NCI-H1694 treated with DMSO at 0.1 percent for 48 hours (cell line): ENCODE results near the gene TMC2.

Experiments used
- DNase-seq: peaks from one replicate; lab custom pipeline; 2025; lab: John Stamatoyannopoulos, UW

TMC2 gene

DNA sequence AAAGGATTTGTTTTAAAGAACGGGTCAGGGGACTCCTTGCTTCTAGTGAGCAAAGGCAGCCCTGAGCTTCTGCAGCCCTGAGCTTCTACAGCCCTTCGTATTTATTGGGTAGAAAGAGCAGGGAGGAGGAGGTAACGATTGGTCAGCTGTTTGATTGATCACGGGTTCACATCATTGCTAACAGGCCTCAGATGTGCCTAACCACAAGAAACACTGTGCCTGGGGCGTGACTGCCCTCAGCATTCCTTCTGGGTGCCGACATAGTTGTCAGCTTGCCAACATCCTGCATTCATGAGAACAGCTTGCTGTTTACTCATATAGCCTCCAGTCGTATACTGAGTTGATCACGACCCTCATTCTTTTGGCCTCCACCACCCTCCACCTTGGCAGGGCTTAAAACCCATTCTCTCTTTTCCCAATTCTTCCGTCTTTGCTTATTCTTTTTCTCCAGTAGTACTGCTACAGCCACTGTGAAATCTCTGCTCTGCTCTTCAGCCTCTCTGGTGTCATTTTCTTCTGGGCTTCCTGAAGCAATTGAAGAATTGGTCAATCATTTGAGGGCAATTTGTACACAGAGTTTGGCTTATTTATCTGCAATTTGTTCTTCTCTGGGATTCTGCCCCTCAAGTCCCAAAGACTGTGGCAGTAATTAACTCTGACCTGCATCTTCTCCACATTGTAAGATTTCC lies 90.6 kb downstream of the TMC2 start:
- no peak for DNase-seq

DNA sequence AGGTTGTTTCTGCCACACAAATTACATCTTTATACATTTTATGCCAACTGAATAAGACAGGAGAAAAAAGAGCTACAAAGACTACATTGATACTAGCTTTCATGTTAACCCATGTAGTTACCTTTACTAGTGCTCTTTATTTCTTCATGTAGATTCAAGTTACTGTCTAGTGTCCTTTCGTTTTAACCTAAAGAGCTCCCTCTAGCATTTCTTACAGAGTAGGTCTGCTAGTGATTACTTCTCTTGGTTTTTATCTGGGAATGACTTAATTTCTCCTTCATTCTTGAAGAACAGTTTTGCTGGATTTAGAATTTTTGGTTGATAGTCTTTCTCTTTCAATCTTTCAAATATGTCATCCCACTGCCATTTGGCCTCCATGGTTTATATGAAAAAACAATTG lies 94.9 kb downstream of the TMC2 start:
- DNase-seq: no peak

DNA sequence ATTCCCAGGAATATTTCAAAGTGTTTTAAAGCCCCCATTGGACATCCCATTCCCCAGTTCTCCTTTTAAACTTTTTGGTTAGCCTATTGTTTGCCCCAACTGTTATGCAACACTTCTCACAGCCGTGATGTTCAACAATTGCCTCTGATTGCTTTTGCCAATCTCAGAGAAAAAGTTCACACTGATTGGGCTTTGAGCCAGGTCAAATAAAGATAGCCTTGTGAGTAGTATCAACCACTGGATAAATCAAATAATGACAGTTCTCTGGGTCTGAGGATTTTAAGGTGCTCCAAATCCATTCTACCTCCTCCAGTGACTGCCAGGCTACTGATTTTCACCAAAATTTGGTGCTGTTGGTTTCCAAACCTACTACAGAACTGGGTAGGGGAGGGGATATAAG lies 97.0 kb downstream of the TMC2 start:
- no peak for DNase-seq

DNA sequence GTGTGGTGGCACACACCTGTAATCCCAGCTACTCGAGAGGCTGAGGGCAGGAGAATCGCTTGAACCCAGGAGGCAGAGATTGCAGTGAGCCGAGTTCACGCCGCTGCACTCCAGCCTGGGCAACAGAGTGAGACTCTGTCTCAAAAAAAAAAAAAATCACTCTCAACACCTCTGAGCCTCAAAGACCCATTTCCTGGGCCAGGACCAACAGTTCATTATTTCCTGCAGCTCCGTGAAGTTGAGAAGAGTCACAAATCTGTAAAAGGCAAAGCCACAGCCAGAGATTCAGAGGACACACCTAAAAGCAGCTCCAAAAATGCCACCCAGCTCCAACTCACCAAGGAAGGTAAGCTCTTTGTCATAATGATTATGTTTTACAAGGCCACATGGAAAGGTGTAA lies 100.9 kb downstream of the TMC2 start:
- no peak for DNase-seq

DNA sequence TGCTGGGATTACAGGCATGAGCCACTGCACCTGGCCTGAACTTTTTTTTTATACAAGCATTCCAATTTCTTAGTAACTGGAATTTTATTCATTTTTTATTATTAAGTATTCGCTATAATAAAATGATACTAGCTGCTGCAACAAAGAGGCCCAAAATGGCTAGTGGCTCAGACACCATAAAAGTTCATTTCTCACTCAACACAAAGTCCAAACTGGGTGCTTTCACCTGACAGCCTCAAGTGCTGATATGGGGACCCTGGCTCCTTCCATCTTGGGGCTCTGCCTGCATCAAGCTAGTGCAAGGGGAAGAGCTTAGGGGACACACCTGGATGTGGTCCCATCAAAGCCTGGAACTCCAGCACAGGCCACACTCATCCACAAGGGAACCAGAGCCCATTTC lies 103.9 kb downstream of the TMC2 start:
- no peak for DNase-seq

DNA sequence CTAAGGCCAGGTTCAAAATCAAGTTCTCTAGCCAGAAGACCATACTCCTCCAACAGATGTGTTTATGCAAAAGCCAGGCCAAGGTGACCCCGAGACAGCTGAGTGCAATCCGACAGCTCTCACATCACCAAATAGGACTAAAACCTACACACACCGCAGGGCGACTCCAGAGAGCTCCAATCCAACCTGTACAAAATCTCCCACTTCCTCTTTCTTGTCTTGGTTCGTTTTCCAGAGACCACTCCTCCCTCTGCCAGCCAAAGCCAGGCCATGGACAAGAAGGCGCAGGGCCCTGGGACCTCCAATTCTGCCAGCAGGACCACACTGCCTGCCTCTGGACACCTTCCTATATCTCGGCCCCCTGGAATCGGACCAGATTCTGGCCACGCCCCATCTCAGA lies 104.5 kb downstream of the TMC2 start:
- DNase-seq: no peak

DNA sequence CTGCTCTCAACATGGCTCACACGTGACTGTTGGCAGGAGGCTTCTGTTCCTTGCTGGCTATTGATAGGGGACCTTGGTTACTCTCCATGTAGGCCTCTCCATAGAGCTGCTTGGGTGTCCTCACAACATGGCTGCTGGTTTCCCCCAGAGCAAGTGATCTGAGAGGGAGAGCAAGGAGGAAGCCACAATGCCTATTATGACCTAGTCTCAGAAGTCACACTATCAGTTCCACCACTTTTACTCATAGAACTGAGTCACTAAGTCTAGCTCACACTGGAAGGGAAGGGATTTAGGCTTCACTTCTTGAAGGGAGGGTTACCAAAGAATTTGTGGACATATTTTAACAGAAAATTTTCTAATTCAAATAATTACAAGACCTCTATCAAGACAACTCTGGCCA lies 107.3 kb downstream of the TMC2 start:
- no peak for DNase-seq

DNA sequence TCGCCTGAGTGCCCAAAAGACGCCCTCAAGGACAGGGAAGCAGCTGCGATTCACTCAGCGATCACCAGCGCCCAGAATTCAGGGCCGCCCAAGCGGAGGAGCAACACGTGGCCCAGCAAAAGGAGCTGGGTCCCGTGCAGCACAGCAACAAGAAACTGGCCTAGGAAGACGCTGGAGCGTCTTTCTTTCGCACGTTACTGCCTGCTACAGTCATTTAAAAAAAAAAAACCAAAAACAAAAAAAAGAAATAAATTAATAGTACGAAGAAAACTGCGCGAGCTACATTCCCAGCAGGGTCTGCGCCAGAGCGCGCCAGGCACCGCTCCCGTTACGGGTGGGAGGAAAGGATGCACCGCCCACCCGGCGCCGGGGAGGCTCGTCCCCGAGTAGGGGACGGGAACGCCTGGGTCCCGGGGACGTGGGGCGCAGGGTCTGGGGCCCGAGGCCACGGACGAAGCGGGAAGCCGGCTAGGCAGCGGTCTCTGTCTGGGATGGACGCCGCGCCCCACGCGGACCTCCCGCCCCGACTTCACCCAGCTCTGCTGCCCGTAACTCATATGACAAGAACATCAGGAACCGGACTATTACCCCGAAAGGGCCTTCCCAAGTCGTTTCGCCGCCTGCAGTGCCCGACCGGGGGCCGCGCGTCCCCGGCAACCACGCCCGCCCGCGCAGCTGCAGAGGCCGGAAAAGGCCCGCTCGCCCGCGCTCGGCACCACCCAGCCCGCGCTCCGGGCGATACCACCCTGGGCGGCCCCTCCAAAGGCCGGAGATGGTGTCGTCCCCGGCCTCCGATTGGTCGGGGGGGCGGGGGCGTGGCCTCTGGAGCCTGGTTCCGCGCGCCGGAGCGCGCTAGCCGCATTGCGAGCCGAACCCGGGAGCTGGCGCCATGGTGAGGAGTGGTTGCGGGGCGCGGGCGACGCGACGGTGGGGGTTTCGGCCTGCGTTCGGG lies 115.7 kb downstream of the TMC2 start, which contains the start of gene NOP56:
TSS of gene NOP56 (plus strand) at position 861 of the 952 bp plus-strand sequence. CDS start at position 890, 29 bp downstream.
- DNase-seq: peak; percentile 84

DNA sequence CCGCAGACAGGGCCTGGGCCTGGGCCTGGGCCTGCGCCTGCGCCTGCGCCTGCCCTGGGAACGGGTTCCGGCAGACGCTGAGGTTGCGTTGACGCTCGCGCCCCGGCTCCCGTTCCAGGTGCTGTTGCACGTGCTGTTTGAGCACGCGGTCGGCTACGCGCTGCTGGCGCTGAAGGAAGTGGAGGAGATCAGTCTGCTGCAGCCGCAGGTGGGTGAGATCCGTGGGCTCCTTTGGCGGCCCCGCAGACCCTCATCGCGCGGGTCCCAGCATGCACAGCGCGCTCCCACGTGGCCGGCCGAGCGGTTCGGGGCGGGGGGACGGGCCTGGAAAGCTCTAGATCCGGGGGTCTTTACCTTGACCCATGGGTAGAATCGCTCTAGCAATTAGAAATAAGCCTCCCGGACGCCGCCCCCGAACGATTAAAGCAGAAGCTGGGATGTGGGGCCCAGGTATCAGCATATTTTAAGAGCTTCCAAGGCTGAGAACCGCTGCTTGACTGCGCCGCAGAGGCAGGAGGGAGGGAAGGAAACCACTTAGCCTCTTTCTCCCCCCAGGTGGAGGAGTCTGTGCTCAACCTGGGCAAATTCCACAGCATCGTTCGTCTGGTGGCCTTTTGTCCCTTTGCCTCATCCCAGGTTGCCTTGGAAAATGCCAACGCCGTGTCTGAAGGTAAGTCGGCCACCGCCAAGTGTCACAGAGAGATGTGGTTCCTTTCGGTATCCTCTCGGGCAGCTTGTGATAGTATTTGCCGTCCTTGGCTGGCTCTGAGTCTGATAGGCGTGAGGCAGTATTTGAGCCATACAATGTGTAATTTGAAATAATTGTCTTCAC lies 116.6 kb downstream of the TMC2 start:
- DNase-seq: no peak

DNA sequence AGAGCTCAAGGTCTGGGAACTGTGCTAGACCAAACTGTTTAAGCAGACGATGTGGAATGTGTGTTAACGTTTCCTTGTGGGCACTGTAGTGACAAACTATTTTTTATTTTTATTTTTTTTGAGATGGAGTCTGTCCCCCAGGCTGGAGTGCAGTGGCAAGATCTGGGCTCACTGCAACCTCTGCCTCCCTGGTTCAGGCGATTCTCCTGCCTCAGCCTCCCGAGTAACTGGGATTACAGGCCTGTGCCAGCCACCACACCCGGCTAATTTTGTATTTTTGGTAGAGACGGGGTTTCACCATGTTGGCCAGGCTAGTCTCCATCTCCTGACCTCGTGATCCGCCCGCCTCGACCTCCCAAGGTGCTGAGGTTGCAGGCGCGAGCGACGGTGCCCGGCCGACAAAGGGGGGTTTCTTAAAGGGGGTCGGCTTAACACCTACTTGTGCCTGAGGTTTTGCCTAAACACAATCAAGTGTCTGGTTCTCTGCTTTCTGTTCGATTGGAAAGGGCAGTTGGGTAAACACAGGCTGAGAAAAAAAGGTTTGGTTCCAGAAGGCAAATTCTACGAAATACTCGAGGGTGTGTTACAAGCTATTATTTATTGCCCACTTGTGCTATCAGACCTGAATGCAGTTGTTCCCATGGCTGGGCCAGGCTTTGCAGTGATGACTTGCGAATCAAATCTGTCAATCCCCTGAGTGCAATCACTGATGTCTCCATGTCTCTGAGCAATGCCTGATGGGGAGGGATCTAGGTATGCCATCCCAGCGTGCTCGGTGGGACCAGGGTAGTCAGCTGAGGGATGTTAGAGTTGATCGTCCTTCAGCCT lies 117.4 kb downstream of the TMC2 start:
- no peak for DNase-seq

DNA sequence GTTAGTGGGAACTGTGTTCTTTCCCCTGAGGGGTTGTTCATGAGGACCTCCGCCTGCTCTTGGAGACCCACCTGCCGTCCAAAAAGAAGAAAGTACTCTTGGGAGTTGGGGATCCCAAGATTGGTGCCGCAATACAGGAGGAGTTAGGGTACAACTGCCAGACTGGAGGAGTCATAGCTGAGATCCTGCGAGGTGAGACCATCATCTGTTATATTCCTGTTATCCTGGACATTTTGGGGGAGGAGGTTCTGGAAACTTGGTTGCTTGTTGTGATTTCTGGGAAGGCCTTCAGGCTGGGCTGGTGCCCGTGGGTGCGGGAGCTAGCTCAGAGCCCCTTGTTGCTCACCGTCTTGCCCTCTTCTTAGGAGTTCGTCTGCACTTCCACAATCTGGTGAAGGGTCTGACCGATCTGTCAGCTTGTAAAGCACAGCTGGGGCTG lies 118.0 kb downstream of the TMC2 start:
- DNase-seq: no peak

DNA sequence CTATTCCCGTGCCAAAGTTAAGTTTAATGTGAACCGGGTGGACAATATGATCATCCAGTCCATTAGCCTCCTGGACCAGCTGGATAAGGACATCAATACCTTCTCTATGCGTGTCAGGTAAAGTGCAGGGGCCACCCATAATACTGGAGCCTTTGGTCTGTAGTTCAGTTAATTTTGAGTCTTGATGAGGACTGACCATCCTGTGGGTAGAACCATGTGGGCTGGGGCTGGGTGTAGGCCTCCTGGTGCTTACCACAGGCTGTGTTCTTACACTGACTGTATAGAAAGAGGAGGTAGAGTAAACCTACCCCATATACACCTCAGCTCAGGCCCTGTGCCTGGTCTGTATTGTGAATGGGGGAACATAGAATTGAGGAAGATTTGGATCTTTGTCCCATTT lies 118.5 kb downstream of the TMC2 start:
- DNase-seq: no peak

DNA sequence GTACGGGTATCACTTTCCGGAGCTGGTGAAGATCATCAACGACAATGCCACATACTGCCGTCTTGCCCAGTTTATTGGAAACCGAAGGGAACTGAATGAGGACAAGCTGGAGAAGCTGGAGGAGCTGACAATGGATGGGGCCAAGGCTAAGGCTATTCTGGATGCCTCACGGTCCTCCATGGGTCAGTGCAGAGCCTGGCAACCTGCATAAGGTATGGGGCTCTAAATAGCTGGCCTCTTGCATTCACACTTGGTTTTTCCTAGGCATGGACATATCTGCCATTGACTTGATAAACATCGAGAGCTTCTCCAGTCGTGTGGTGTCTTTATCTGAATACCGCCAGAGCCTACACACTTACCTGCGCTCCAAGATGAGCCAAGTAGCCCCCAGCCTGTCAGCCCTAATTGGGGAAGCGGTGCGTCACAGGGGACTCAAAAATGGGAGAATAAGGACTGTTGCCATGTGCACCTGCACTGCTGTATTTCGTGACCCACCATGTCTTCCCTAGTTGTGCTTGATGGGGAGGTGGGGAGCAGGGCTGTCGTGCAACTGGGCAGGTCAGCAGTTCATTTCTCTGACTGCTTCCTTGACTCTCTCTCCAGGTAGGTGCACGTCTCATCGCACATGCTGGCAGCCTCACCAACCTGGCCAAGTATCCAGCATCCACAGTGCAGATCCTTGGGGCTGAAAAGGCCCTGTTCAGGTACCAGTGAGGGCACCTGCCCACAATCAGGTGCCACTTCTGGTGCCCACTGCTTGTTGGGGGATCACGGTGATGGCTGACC lies 119.2 kb downstream of the TMC2 start:
- DNase-seq: no peak

DNA sequence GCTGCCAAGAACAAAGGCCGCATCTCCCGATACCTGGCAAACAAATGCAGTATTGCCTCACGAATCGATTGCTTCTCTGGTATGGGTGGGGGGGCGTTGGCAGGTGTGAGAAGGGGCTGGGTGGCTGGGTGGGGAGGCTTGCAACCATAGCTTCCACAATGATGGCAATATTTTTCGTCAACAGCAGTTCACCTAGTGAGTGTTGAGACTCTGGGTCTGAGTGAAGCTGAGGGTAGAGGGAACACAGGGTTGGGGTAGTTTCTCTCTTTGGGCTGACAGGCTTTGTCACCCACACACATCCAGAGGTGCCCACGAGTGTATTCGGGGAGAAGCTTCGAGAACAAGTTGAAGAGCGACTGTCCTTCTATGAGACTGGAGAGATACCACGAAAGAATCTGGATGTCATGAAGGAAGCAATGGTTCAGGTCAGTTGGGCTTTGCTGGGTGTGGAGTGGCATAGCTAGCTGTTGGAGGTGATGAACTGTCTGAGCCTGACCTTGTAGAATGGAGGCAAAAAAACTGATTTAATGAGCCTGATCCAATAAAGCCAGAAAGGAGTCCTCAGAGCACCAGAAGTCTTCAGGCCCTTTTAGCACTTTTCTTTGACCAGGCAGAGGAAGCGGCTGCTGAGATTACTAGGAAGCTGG lies 120.2 kb downstream of the TMC2 start:
- no peak for DNase-seq

DNA sequence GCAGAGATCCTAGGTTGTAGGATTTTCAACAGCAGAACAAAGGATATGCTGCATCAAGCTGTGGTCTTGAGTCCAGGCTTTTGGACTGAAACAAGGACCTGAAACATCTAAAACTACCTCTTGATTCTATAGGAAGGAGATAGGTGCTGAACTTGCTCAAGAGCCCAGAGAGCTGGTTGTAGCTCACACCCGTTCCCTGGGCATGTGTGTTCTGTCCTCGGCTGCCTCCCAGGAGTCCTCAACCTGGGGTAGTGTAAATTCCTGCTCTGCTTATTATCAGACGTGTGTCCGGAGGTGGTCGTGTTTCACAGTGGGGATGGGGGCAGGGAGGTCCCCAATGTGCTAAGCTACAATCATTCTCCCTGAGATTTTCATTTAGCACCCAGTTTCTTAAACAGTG lies 120.9 kb downstream of the TMC2 start:
- no peak for DNase-seq

DNA sequence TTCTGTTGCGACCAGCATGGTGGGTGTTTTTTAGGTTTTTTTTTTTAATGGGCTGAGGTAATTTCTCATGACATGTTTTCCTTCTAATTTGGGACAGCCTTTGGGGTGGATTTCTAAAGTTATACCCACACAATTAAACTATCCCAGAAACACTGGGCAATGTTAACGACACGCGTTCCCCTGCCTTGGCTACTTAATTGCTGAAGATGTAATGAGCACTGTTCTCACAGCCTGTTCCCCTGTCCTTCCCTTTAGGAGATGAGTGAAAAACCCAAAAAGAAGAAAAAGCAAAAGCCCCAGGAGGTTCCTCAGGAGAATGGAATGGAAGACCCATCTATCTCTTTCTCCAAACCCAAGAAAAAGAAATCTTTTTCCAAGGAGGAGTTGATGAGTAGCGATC lies 121.3 kb downstream of the TMC2 start:
- no peak for DNase-seq

DNA sequence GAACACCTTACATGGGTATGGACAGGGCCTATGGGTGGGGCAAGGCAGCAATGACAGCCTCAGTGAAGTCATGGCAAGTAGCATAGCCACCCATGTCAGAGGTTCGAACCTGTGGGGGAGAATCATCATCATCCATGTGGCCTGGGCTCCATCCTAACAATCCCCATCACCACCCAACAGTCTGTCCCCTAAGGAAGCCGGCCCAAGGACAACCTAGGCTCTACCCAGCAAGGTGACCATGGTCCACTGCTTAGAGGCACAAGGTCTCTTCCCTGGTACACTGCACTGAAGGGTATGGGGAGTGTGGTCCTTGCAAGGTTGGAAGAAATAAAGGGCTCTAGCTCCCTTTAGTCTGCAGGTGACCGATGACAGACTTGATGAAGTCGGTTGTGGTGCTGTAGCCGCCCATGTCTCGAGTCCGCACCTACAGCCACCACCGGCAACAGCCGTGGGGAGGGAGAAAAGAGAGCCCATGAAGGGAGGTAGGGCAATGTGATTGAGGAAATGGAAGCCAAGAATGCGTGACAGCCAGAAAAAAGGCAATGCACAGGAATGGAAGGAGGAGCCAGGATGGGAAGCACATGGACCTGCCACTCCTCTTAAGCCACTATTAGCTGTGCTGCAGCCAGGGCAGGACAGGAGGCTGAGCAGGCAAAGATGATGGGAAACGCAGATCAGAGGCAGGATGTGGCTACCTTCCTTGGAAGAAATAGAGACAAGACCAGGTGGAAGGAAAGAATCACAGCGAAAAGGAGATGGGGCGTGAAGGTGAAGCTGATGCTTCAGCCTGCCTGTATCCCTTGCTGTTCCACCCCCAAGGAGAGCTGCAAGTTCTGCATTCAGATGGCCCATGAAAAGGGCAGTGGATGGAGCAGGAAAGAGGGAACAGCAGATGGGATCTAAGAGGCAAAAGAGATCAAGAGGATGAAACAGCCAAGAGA lies 122.3 kb downstream of the TMC2 start:
- no peak for DNase-seq

DNA sequence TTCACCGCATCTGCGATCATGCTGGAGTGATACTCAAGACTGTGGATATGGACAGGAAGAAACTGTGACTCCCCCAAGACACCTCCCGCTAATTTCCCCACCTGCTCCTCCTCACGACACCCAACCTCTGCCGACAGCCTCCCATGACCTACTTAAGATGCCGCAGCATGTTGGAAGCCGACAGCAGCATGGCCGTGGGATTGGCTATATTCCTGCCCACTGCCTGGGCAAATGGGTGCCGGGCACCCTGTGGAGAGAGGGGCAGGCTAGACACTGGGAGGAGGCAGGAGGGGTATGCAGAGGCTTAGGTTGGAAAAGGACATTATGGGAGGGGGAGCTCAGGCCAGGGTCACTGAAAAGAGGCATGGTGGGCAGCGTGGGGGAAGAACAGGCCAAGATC lies 123.2 kb downstream of the TMC2 start:
- no peak for DNase-seq

DNA sequence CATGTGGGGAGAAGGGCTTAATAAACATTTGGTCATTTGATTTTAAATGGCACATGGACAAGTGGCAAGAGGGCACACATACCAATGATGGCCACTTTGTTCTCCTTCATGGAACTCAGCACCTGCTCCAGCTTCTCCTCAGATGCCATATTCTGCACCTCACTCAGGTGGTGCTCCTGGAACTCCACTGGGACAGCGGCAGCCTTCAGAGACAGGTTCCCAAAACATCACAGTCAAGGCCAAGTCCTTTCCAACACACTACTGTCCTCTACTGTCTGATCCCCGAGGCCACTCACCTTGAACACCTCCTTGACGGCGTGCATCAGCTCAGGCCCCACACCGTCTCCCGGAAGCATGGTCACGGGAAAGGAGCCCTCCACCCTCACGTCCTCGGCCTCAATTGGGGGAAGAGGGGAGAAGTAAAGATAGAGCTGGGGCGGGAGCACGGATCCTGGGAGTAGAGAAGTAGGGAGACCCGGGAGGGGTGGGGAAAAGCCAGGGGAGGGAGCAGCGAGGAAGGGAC lies 127.1 kb downstream of the TMC2 start:
- no peak for DNase-seq
